Measurements from ENCODE around the gene ST3GAL2. TPM values are rescaled to one million over a fixed set of nuclear protein-coding genes. Genes with fewer than 3 reads are reported as not detected.

ST3GAL2 gene
- polyA plus RNA-seq, 2 of the 4 experiments (the other 2 are of a cell fraction): 11.1 to 16.3 TPM

DNA sequence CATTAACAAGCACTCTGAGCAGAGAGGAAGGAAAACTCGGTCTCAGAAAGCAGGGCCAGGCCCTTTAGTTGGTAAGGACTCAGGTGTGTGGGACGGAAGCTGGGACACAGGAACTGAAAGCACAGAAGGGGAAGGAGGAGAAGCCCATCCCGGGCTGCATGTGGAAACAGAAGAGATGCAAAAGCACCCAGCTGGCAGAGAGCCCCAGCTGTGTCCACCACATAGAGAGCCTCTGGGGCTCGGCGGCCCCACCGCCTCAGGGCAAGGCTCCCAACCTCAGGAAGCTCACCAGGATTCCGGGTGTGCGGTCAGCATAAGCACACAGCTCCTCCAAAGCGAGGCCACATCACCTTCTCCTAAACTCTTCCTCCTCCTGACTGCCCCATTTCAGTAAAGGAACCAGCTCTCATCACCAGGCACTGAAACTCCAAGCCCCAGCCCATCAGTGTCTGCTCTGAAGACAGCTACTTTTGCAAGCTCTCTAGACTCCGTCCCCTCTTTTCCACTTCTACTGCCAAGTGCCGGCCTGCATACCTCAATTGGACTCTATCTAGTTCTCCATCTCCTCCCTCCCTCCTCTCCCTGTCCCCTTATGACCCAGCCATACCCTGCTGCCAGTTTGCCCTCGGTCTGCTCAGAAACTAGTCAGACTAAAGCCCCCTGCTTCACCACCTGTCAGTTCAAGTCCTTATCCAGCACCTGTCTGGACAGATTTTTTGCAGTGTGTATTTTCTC is 6.0 kb downstream of the ST3GAL2 start:
- WGBS (ENCODE audit: missing lambda C conversion rate): 68% methylated on average over 12 of the region's 12 CpGs
- Histone ChIP-seq H3K27ac (peak overlapping the region; percentile 21 to 72; a peak in 4 of 6 replicates), H3K9me3 (no peaks in the 10 kb centered on the region), H3K4me3 (no peak overlapping the region), H3K4me1 (peaks cover 86% of the 10 kb centered on the region), H3K4me2 (peak overlapping the region; percentile 43)
- TF ChIP-seq KDM5A (IDR thresholded peaks at IDR 0.05) (no peak), CHD2 (IDR thresholded peaks at IDR 0.05; ENCODE audit: low read length, partially characterized antibody) (no peak), HOXB13 (CRISPR knock-in tag; IDR thresholded peaks at IDR 0.05; ENCODE audit: low read depth) (no peak), ZNF302 (CRISPR knock-in tag; IDR thresholded peaks at IDR 0.05) (no peak), RNF2 (IDR thresholded peaks at IDR 0.05; ENCODE audit: borderline replicate concordance, low read depth) (no peak), NR3C1 (IDR thresholded peaks at IDR 0.05) (no peak), TP53 (CRISPR knock-in tag; IDR thresholded peaks at IDR 0.05) (no peak), EHF (CRISPR knock-in tag; IDR thresholded peaks at IDR 0.05) (no peak), JUN (IDR thresholded peaks at IDR 0.05) (no peak), HOXA7 (CRISPR knock-in tag; IDR thresholded peaks at IDR 0.05) (no peak), FOSL2 (IDR thresholded peaks at IDR 0.05) (no peak), FOSL2 (CRISPR knock-in tag; IDR thresholded peaks at IDR 0.05) (no peak), ZFP36 (IDR thresholded peaks at IDR 0.05; ENCODE audit: borderline replicate concordance, partially characterized antibody) (no peak), CBX8 (IDR thresholded peaks at IDR 0.05) (no peak), POLR2AphosphoS2 (conservative IDR thresholded peaks at IDR 0.05; ENCODE audit: low read length) (no peak)
- TF ChIP-seq, protein P1, sequence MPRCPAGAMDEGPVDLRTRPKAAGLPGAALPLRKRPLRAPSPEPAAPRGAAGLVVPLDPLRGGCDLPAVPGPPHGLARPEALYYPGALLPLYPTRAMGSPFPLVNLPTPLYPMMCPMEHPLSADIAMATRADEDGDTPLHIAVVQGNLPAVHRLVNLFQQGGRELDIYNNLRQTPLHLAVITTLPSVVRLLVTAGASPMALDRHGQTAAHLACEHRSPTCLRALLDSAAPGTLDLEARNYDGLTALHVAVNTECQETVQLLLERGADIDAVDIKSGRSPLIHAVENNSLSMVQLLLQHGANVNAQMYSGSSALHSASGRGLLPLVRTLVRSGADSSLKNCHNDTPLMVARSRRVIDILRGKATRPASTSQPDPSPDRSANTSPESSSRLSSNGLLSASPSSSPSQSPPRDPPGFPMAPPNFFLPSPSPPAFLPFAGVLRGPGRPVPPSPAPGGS (IDR thresholded peaks at IDR 0.05): no peak
- TF ChIP-seq, protein P2, sequence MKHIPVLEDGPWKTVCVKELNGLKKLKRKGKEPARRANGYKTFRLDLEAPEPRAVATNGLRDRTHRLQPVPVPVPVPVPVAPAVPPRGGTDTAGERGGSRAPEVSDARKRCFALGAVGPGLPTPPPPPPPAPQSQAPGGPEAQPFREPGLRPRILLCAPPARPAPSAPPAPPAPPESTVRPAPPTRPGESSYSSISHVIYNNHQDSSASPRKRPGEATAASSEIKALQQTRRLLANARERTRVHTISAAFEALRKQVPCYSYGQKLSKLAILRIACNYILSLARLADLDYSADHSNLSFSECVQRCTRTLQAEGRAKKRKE (CRISPR knock-in tag; IDR thresholded peaks at IDR 0.05; ENCODE audit: low read depth): no peak
- TF ChIP-seq, protein P3, sequence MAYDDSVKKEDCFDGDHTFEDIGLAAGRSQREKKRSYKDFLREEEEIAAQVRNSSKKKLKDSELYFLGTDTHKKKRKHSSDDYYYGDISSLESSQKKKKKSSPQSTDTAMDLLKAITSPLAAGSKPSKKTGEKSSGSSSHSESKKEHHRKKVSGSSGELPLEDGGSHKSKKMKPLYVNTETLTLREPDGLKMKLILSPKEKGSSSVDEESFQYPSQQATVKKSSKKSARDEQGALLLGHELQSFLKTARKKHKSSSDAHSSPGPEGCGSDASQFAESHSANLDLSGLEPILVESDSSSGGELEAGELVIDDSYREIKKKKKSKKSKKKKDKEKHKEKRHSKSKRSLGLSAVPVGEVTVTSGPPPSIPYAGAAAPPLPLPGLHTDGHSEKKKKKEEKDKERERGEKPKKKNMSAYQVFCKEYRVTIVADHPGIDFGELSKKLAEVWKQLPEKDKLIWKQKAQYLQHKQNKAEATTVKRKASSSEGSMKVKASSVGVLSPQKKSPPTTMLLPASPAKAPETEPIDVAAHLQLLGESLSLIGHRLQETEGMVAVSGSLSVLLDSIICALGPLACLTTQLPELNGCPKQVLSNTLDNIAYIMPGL (CRISPR knock-in tag; IDR thresholded peaks at IDR 0.05; ENCODE audit: borderline replicate concordance): no peak
- TF ChIP-seq, protein P4, sequence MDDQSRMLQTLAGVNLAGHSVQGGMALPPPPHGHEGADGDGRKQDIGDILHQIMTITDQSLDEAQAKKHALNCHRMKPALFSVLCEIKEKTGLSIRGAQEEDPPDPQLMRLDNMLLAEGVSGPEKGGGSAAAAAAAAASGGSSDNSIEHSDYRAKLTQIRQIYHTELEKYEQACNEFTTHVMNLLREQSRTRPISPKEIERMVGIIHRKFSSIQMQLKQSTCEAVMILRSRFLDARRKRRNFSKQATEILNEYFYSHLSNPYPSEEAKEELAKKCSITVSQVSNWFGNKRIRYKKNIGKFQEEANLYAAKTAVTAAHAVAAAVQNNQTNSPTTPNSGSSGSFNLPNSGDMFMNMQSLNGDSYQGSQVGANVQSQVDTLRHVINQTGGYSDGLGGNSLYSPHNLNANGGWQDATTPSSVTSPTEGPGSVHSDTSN (IDR thresholded peaks at IDR 0.05): no peak
- TF ChIP-seq, protein P5, sequence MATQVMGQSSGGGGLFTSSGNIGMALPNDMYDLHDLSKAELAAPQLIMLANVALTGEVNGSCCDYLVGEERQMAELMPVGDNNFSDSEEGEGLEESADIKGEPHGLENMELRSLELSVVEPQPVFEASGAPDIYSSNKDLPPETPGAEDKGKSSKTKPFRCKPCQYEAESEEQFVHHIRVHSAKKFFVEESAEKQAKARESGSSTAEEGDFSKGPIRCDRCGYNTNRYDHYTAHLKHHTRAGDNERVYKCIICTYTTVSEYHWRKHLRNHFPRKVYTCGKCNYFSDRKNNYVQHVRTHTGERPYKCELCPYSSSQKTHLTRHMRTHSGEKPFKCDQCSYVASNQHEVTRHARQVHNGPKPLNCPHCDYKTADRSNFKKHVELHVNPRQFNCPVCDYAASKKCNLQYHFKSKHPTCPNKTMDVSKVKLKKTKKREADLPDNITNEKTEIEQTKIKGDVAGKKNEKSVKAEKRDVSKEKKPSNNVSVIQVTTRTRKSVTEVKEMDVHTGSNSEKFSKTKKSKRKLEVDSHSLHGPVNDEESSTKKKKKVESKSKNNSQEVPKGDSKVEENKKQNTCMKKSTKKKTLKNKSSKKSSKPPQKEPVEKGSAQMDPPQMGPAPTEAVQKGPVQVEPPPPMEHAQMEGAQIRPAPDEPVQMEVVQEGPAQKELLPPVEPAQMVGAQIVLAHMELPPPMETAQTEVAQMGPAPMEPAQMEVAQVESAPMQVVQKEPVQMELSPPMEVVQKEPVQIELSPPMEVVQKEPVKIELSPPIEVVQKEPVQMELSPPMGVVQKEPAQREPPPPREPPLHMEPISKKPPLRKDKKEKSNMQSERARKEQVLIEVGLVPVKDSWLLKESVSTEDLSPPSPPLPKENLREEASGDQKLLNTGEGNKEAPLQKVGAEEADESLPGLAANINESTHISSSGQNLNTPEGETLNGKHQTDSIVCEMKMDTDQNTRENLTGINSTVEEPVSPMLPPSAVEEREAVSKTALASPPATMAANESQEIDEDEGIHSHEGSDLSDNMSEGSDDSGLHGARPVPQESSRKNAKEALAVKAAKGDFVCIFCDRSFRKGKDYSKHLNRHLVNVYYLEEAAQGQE (IDR thresholded peaks at IDR 0.05): no peak
- ChIA-PET CTCF (interaction anchor here (0.8 to 2.3 kb wide), 4 partner anchors 17 to 52 kb away, joined by 3 to 7 read pairs (median 4); no protein-coding TSS in a partner anchor), POLR2A (interaction anchor here (3.0 kb wide), 1 partner anchor 52 kb away, joined by 8 read pairs; no protein-coding TSS in a partner anchor)
- no peak for DNase-seq (ENCODE audit: low read depth in 1 of 2, low spot score in 1 of 2)
- no peak for FAIRE-seq
- ATAC-seq: no peak
